Right forelimb (tissue), 1 donor: ENCODE measurements around the gene AP5Z1.

ENCODE experiments used
- DNase-seq: peaks from one replicate; pipeline ENCODE4 v3.0.0-alpha.2; 2018

AP5Z1 gene

GRCh38 chr7:4768597-4769569 is 6.5 kb upstream of the AP5Z1 start:
- DNase-seq, result no peak

GRCh38 chr7:4769761-4770160 is 5.7 kb upstream of the AP5Z1 start:
- no peak for DNase-seq

- no peak for DNase-seq
Measured at GRCh38 chr7:4770886-4771285, 4.5 kb upstream of the AP5Z1 start.

- DNase-seq, result no peak
Measured at GRCh38 chr7:4771737-4772136, 3.7 kb upstream of the AP5Z1 start.

GRCh38 chr7:4772306-4772705 is 3.1 kb upstream of the AP5Z1 start:
- no peak for DNase-seq

- DNase-seq, result no peak
Measured at GRCh38 chr7:4774007-4774406, 1.4 kb upstream of the AP5Z1 start.

- DNase-seq, result no peak
Measured at GRCh38 chr7:4774658-4775249, 669 bp upstream of the AP5Z1 start.

GRCh38 chr7:4775848-4776623 is 613 bp downstream of the AP5Z1 start:
- no peak for DNase-seq

- no peak for DNase-seq
Measured at GRCh38 chr7:4779118-4779517, 3.7 kb downstream of the AP5Z1 start.

GRCh38 chr7:4781366-4782069 is 6.1 kb downstream of the AP5Z1 start:
- no peak for DNase-seq

- no peak for DNase-seq
Measured at GRCh38 chr7:4782333-4783291, 7.2 kb downstream of the AP5Z1 start.

- no peak for DNase-seq
Measured at GRCh38 chr7:4783292-4783652, 7.8 kb downstream of the AP5Z1 start.

- DNase-seq, result no peak
Measured at GRCh38 chr7:4783762-4784351, 8.4 kb downstream of the AP5Z1 start.

- DNase-seq, result no peak
Measured at GRCh38 chr7:4784799-4785198, 9.4 kb downstream of the AP5Z1 start.

GRCh38 chr7:4785371-4785770 is 9.9 kb downstream of the AP5Z1 start:
- no peak for DNase-seq

GRCh38 chr7:4786015-4786414 is 10.6 kb downstream of the AP5Z1 start:
- DNase-seq, result no peak

GRCh38 chr7:4787541-4787940 is 12.1 kb downstream of the AP5Z1 start:
- no peak for DNase-seq

GRCh38 chr7:4787947-4788626 is 12.7 kb downstream of the AP5Z1 start:
- no peak for DNase-seq

GRCh38 chr7:4788627-4789189 is 13.3 kb downstream of the AP5Z1 start:
- DNase-seq, result no peak
